ENCODE measurements around the gene CALCOCO1.

DNA sequence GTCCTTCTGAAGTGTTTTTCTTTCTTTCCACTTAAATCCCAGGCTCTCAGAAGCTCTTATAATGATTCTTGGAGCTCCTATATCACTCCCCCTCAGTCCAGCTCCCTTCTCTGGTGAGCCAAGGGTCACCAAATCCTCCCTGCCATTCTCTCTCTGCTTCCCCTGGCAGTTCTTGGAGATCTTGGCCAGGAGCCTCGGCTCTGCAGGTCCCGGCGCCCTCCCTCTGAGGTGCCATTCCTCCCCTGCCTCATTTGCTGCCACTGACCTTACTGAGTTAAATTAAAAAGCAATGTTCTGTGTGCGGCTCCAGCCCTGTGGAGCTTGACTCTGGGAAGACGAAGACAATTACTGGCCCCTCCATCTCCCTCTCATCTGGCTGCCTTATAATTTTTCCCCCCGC lies 17.5 kb upstream of the CALCOCO1 start:
- TF ChIP-seq YY1 (IDR thresholded peaks at IDR 0.05) (no peak), HNF4G (IDR thresholded peaks at IDR 0.05) (no peak)
